Measurements from ENCODE around the gene ATP6V0E2.

DNA sequence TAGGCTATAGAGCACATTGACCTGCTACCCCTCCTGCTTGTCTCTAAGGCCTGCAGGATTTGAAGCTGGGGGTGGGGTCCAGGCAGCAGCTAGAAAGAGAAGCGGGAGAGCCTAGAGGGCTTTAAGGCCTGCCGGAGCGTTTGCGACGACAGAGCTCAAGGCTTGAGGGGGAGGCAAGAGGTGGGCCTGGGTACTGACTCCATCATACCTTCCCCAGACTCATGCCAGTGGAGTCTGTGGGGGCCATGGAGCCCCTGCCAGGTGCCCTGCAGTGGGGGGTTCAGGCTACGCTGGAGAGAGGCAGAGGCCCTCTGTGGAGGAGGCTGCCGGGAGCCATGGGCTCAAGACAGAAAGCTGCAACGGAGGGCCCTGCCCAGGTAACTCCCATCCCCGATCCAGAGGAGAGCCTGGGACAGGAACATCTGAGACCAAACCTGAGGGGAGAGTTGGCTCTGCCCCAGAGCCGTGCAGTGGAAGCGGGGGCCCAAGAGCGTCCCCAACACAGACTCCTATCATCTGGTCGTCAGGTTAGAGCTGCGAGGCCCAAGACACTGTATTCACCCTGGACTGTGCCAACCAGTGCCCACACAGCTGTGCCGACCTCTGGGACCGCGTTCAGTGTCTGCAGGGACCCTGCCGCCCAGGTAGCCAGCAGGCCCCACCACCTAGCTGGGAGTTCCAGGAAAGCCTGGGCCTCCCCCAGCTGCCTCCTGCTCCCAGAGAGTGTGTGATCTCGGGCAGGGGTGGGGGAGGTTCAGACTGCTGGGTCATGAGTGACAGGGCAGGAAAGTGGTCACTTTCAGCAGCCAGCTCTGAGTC is 48.8 kb upstream of the ATP6V0E2 start:
- no peak for TF ChIP-seq EZH2 (IDR thresholded peaks at IDR 0.05)
- no peak for TF ChIP-seq POLR2AphosphoS5 (IDR thresholded peaks at IDR 0.05; ENCODE audit: borderline replicate concordance, low read depth, low read length)
